IPS-NIHi11 (cell line): ENCODE measurements around the gene OSM.
A peak's percentile ranks its signal among the peaks of the same experiment; 100 is the strongest.

Source experiments
- DNase-seq: peaks from one replicate; pipeline ENCODE4 v3.0.0; 2012; ENCODE audit warnings: mixed read lengths, low spot score

The OSM gene

GRCh38 chr22:30262917-30263741, 3.5 kb downstream of the OSM start:
- peak; percentile 88 for DNase-seq

- DNase-seq: no peak
Observed at GRCh38 chr22:30262112-30262511, 4.5 kb downstream of the OSM start.

- no peak for DNase-seq
Observed at GRCh38 chr22:30261134-30261533, 5.5 kb downstream of the OSM start.

DNA sequence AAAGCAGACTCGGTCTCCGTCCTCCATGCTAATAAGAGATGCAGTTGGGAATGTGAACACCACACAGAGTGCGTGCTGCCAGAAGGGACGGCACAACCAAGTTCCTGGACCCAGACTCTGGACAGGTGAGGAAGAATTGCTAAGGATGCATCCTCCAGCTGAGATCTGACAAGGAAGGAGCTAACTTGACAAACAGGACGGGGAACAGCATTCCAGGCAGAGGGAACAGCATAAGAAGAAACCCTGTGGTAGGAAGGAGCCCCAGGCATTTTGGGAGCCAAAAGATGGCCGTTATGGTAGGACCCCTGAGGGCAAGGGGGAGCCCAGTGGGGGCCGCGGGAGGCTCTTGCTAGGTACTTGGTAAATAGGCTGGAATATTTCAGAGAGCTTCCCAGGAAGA, 6.0 kb downstream of the OSM start:
- no peak for DNase-seq

- no peak for DNase-seq
Observed at GRCh38 chr22:30260276-30260675, 6.4 kb downstream of the OSM start.

DNA sequence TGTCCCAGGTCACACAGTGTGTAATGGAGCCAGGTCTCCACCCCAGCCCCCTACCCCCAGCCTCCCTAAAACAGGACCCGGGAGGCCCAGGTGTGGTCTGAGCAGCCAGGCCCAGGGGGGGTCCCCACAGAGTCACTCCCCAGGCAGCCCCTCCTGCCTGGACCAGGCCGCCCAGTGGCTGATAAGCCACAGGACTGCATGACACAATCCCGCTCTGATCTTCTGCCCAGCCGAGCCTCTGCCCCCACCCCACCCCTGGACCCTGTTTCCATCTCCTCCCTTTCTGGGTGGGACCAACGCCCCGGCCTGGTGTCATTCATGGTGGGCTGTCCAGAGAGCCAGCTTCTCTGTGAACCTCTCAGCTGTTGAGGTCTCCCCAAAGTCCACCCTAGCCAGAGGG, 12.3 kb downstream of the OSM start:
- no peak for DNase-seq

GRCh38 chr22:30253205-30253852, 13.3 kb downstream of the OSM start:
- DNase-seq: no peak

- no peak for DNase-seq
Observed at GRCh38 chr22:30252411-30253204, 14.0 kb downstream of the OSM start.

DNA sequence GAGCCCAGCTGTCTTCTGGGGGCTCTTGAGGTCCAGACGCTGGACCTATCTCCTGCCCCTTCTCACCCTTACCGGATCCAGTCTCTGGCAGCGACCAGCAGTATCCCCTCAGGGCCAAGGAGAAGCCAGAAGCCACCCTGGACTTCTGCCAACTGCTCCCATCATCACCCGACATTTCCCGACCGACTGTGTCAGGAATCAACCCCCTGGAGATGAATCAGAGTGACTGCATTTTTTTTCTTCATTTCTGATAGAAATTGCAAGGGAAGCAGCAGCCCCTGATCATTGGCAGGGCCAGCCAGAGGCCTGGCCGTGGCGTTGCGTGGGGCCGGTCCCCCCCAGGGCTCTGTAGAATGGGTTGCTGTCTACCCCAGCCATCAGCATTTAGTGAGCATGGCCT, 14.9 kb downstream of the OSM start:
- DNase-seq: no peak

- no peak for DNase-seq
Observed at GRCh38 chr22:30250661-30251267, 15.9 kb downstream of the OSM start.

GRCh38 chr22:30250039-30250565, 16.5 kb downstream of the OSM start:
- no peak for DNase-seq

GRCh38 chr22:30249049-30250038, 17.3 kb downstream of the OSM start:
- DNase-seq: no peak

DNA sequence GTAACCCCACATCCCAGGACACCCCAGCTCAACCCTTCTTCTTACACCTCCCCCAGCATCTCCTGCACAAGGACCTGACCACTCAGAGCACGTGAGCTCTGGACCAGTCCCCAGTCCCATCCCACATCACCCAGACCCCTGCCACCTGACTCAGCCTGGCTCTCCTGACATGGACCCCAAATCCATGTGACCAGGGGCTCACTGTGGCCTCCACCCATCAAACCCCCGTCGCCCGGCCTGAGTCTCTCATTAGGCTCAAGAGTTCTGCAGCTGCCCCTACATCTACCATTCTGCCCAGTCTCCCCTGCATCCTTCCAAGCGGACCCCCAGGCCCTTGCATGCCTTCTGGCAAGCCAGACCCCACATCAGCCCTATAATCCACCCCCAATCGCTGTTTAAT, 18.2 kb downstream of the OSM start:
- DNase-seq: no peak

DNA sequence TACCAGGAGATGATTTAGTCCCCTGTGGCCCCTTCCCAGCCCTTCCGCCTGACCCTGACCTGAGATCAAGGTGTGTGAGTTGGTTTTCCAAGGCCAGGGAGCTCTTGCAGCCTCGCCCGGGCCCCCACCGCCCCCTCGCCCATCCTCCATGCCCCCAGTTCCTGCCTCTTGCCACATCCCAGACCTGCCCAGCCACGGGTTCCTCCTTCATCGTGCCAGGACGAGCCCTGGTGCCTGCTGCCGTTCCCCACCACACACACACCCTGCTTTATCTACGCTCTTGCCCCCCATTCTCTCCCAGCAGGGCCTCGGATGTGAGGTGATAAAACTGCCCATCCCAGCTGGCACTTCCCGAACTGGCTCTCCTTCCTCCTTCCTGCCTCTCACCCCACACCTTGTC, 18.7 kb downstream of the OSM start:
- DNase-seq: no peak

DNA sequence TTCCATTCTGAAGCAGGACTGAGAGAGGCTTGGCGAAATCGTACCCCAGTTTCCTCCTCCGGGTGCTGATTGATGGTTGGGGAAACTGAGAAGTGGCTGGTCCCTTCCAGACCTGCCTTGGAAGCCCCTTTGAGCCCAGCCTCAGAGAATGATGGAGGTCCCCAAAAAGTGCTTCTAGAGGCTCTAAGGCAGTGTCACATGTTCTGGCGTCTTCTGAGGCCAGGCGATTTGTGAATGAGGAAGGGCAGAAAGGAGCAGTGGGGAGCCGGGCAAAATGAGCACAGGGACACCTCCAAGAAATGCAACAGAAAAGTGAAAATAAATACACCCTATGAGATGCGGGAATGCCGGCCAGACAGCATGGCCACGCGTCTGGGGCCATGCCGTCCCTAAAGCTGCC, 19.1 kb downstream of the OSM start:
- no peak for DNase-seq

- no peak for DNase-seq
Observed at GRCh38 chr22:30246814-30247376, 19.8 kb downstream of the OSM start.

GRCh38 chr22:30245985-30246813, 20.5 kb downstream of the OSM start, which contains the start of gene LIF:
LIF (minus strand) TSS chr22:30246759; CDS start chr22:30246695, 64 bp downstream.
- DNase-seq: peak; percentile 73

DNA sequence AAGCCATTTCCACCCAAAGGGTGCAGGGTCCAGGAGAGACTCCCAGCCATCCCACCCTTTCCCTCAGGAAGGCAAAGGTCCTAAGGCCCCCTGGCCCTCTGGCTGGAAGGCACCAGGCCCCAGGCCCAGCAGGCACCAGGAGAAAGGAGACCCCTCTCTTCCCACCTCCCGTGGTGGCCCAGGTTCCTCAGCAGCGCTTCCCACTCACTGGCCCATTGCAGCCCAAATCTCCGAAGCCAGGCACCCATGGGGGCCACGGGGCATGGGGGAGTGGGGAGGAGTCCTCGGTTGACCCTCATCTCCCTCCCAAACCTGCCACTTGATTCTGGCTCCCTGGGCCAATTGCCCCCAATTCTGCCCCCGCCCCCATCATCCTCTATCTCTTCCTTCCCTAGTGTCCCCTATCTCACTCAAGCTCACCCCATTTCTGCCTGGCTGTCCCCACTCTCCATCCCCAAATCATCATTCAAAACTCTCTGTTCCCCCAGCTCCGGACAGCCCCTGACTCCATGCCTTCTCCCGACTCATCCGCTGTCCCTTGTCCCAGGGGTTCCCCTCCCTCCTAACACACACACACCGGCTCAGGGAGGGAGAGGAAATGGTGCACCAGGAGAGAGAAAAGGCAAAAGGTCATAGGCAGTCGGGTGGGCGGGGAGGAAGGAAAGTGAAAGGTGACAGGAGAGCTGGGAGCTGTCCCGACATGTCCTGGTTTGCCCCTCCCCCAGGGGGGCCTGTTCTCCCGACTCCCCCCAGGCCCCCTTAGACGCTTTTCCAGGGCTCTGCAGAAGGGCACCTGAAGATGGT, 21.3 kb downstream of the OSM start:
- DNase-seq: peak; percentile 70

DNA sequence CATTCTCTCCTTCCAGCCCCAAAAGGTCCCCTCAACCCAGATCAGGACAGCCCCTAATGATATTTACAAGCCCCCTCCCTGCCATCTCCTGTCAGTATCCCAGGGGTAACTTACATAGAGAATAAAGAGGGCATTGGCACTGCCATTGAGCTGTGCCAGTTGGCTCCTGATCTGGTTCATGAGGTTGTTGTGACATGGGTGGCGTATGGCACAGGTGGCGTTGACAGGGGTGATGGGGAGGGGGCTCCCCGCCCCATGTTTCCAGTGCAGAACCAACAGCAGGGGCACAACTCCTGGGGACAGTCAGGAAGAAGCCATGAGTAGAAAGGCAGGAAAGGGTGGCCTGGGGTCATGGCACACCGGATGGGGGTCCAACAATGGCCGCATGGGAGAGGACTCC, 22.0 kb downstream of the OSM start:
- no peak for DNase-seq
